Glutamatergic neuron (in vitro differentiated cells): Measurements from ENCODE around the gene EVI2A. TPM values are rescaled to one million over a fixed set of nuclear protein-coding genes. Genes with fewer than 3 reads are reported as not detected.

ENCODE experiments used
- DNase-seq: peaks from one replicate; pipeline ENCODE4 v3.0.0; 2022
- H3K27ac Mint-ChIP-seq: one replicate; pipeline ENCODE4 v1.8.0; 2020; ENCODE audit warnings: mild to moderate bottlenecking, mixed read lengths, inconsistent platforms; ENCODE audit not compliant: unreplicated experiment
- H3K27me3 Mint-ChIP-seq: one replicate; pipeline ENCODE4 v1.8.0; 2020; ENCODE audit warnings: mild to moderate bottlenecking, moderate library complexity, mixed read lengths, inconsistent platforms; ENCODE audit not compliant: unreplicated experiment
- H3K36me3 Mint-ChIP-seq: one replicate; pipeline ENCODE4 v1.8.0; 2020; ENCODE audit warnings: mild to moderate bottlenecking, mixed read lengths, inconsistent platforms; ENCODE audit not compliant: unreplicated experiment
- H3K4me1 Mint-ChIP-seq: one replicate; pipeline ENCODE4 v1.8.0; 2020; ENCODE audit warnings: mild to moderate bottlenecking, low read depth, mixed read lengths, inconsistent platforms; ENCODE audit not compliant: unreplicated experiment
- H3K4me3 Mint-ChIP-seq: one replicate; pipeline ENCODE4 v1.8.0; 2020; ENCODE audit warnings: mild to moderate bottlenecking, mixed read lengths, inconsistent platforms; ENCODE audit not compliant: unreplicated experiment
- H3K9me3 Mint-ChIP-seq: one replicate; pipeline ENCODE4 v1.8.0; 2020; ENCODE audit warnings: mild to moderate bottlenecking, moderate library complexity, mixed read lengths, inconsistent platforms; ENCODE audit not compliant: unreplicated experiment
- total RNA-seq: library from RNA; stranded (reverse); fragmentation: NEBNext Ultra II Directional; extraction: Animal tissue kit (Norgen Biotek cat#: 25700); gene quantifications from one replicate; pipeline ENCODE4 v1.2.1, GENCODE V29; 2021; ENCODE audit not compliant: unreplicated experiment
- TF ChIP-seq, protein P1 (sequence below): fragments of 200-600 bp; sonication (generic); IDR thresholded peaks from one replicate; pipeline ENCODE4 v1.5.0; 2021; ENCODE audit not compliant: partially characterized antibody, unreplicated experiment

The EVI2A gene
- total RNA-seq, 1 donor from 2014 or later: not detected

DNA sequence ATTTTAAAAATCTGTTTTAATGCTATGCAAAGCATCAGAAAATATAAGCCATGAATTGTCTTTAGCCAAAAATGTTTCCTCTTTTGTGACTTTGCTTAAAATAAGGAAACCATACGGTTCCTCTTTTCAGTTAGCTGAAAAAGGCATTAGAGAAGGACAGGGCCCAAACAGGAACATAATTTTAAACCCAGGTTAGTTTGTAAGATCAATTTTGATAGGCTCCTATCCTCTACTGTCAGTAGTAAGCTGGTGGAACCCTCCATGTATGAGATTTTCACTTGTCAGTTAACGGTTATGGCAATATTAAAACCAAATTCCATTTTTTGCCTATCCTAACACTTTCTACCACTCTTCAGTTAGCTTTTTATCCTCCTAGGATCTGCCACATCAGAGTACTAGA lies 11.9 kb downstream of the EVI2A start:
- Mint-ChIP-seq H3K27ac (no peak overlapping the region), H3K36me3 (no peaks in the 10 kb centered on the region), H3K9me3 (no peaks in the 10 kb centered on the region), H3K27me3 (no peaks in the 10 kb centered on the region), H3K4me3 (no peak overlapping the region), H3K4me1 (peaks cover 4% of the 10 kb centered on the region)
- TF ChIP-seq, protein P1, sequence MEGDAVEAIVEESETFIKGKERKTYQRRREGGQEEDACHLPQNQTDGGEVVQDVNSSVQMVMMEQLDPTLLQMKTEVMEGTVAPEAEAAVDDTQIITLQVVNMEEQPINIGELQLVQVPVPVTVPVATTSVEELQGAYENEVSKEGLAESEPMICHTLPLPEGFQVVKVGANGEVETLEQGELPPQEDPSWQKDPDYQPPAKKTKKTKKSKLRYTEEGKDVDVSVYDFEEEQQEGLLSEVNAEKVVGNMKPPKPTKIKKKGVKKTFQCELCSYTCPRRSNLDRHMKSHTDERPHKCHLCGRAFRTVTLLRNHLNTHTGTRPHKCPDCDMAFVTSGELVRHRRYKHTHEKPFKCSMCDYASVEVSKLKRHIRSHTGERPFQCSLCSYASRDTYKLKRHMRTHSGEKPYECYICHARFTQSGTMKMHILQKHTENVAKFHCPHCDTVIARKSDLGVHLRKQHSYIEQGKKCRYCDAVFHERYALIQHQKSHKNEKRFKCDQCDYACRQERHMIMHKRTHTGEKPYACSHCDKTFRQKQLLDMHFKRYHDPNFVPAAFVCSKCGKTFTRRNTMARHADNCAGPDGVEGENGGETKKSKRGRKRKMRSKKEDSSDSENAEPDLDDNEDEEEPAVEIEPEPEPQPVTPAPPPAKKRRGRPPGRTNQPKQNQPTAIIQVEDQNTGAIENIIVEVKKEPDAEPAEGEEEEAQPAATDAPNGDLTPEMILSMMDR: no peak
- DNase-seq: no peak

DNA sequence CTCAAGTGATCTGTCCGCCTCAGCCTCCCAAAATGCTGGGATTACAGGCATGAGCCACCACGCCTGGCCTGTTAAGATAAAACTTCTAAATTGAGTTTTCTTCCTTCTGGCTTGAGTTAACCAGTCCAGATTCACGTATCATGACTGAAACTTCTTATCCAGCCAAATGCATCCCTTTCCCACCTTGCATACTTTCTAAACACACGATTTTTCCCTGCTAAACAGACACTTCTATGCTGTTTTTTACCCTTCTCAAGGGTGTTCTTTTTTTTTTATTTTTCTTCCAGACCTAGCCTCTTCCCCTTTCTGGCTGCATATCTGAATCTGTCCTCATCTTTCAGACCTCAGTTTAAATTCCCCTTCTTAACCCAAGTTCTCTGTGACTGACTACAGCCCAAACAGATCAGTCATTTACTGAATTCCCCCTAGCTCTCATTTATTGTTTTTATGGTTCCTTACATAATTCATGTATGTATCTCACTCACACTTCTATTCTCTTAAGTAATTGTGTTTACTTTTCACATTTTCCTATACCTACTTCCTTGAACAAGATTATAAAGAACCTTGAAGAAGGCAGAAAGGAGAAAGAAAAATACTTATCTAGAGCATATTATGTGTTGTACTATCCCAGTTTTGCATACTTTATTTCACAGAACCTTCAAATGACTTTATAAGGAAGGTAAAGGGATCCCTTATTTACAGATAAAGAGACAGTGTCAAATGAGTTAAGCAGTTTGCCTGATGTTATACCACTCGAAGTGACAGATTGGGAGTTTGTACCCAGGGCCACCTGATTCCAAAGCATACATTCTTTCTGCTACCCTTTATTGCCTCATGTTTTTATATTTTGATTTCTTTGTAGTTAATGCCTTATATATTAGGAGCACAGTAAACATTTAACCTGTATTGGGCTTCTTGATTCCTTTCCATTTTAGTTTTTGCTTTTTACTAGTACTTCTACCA lies 12.8 kb downstream of the EVI2A start:
- H3K27ac Mint-ChIP-seq: no peak overlapping the region
- H3K4me3 Mint-ChIP-seq: no peak overlapping the region
- H3K9me3 Mint-ChIP-seq: peaks cover 2% of the 10 kb centered on the region
- H3K27me3 Mint-ChIP-seq: no peaks in the 10 kb centered on the region
- no peaks in the 10 kb centered on the region for H3K36me3 Mint-ChIP-seq
- no peak for DNase-seq
- TF ChIP-seq, protein P1: no peak
- H3K4me1 Mint-ChIP-seq: peaks cover 4% of the 10 kb centered on the region

DNA sequence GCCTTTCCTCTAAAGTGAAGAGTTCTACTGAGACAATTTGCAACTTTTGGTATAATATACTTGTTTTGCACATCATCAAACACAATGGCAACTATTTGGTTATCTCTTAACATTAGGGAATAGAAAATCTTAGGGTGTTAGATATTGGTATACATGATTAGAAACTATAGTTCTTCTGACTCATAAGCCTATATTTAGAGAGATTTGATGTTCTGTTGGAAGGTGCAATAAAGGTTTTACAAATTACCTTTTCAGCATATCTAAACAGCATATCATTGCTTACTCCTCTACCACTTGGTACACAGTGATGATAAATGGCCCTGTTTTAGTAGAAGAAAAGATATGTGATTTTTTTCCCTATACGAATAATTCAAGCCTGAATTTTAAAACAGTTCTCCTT lies 13.8 kb downstream of the EVI2A start:
- TF ChIP-seq, protein P1: no peak
- Mint-ChIP-seq H3K36me3 (no peaks in the 10 kb centered on the region), H3K27me3 (no peaks in the 10 kb centered on the region), H3K27ac (no peak overlapping the region), H3K9me3 (peaks cover 4% of the 10 kb centered on the region), H3K4me3 (no peak overlapping the region), H3K4me1 (peaks cover 4% of the 10 kb centered on the region)
- no peak for DNase-seq

DNA sequence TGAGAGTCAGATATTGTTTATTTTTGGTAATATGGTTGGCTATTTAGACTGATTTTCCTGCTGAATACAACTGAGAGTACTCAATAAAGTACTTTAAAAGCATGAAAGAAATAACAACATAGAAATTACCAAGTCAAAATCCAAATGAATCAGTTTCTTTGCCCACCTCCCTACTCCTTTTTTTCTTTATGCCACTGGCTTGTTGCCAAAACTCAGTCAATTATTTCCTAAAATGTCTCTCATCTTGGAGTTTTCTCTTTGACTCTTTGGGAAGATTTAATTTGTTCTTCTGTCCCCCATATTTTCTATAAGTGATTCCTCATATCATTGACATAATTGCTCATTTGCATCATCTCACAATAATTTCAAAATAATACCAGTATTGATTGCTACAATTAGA lies 21.8 kb downstream of the EVI2A start:
- Mint-ChIP-seq H3K9me3 (peaks cover 5% of the 10 kb centered on the region), H3K4me3 (no peak overlapping the region), H3K4me1 (peaks cover 6% of the 10 kb centered on the region), H3K27me3 (no peaks in the 10 kb centered on the region), H3K36me3 (no peaks in the 10 kb centered on the region), H3K27ac (no peak overlapping the region)
- no peak for DNase-seq
- TF ChIP-seq, protein P1: no peak

DNA sequence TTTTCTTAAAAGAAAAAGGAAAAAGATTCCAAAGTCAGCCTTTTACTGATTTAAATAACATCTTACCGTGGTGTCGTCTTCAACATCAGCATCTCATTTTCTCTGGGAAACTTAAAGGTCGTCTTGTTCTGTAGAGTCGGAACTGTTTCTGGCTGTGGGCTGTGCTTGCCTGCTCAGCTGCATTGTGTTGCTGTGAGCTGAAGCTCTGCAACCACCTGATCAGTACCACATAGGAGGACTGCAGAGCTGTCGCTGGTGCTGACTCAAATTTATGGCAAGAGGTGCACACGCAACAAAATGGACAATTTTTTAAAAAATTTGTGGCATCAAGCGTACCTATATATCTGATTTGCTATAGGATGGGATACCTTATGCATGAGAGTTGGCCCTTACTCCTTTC lies 24.3 kb downstream of the EVI2A start, which contains the start of gene OMG:
TSS of gene OMG (minus strand) at position 150 of the 400 bp plus-strand sequence. CDS start 908 bp downstream, outside the sequence.
- no peaks in the 10 kb centered on the region for H3K27me3 Mint-ChIP-seq
- no peaks in the 10 kb centered on the region for H3K36me3 Mint-ChIP-seq
- H3K4me3 Mint-ChIP-seq: no peak within 1 kb of the TSS
- TF ChIP-seq, protein P1: no peak
- no peak for DNase-seq
- H3K27ac Mint-ChIP-seq: no peak within 1 kb of the TSS
- peaks cover 1% of the 10 kb centered on the region for H3K9me3 Mint-ChIP-seq
- peaks cover 6% of the 10 kb centered on the region for H3K4me1 Mint-ChIP-seq
